CD14-positive monocyte (primary cell): ENCODE data around the gene BCL10. TPM values are rescaled to one million over a fixed set of nuclear protein-coding genes. Genes with fewer than 3 reads are reported as not detected.

Experiments
- DNase-seq, 3 donors: peaks; one replicate each; pipeline ENCODE4 v3.0.0-alpha.2; 2011 to 2022
- H2AFZ ChIP-seq: 2 replicates; pipeline ENCODE4 v1.6.0; 2012; ENCODE audit warnings: mild to moderate bottlenecking, low read depth, low read length, inconsistent platforms; ENCODE audit not compliant: insufficient read depth, poor library complexity, severe bottlenecking
- H3K27ac ChIP-seq, 2 donors: 1 replicate in 1 of 2; 2 replicates in 1 of 2; pipeline ENCODE4 v1.5.1; 2012 to 2013; ENCODE audit warnings: low read length in 2 of 2, control low read depth in 1 of 2, inconsistent platforms in 1 of 2, low read depth in 1 of 2, mild to moderate bottlenecking in 1 of 2
- H3K27me3 ChIP-seq, 2 donors: one replicate each; pipeline versions ENCODE4 v1.6.0 to v1.6.1; 2011 to 2013; ENCODE audit warnings: low read length in 2 of 2; ENCODE audit not compliant: control insufficient read depth in 2 of 2, insufficient read depth in 2 of 2
- H3K36me3 ChIP-seq, 2 donors: replicated peaks in 1 of 2; 1 replicate in 1 of 2; 2 replicates in 1 of 2; pipeline versions ENCODE4 v1.5.1 to v1.6.1; 2012 to 2013; ENCODE audit warnings: low read length in 2 of 2, control low read depth in 1 of 2, inconsistent platforms in 1 of 2, mild to moderate bottlenecking in 1 of 2; ENCODE audit not compliant: insufficient read depth in 2 of 2, control insufficient read depth in 1 of 2
- H3K4me1 ChIP-seq, 2 donors: 1 replicate in 1 of 2; 2 replicates in 1 of 2; pipeline versions ENCODE4 v1.5.1 to v1.6.1; 2012 to 2013; ENCODE audit warnings: low read length in 2 of 2, control low read depth in 1 of 2, inconsistent platforms in 1 of 2, mild to moderate bottlenecking in 1 of 2, moderate library complexity in 1 of 2; ENCODE audit not compliant: insufficient read depth in 2 of 2, control insufficient read depth in 1 of 2
- H3K4me2 ChIP-seq: replicated peaks from 2 replicates; pipeline ENCODE3; 2012; ENCODE audit warnings: low read length, moderate library complexity, mild to moderate bottlenecking; ENCODE audit not compliant: poor library complexity, severe bottlenecking; ENCODE audit errors: extremely low read depth
- H3K4me3 ChIP-seq, 3 experiments: fragments of 200-600 bp in 1 of 3; sonication (generic) in 1 of 3; replicated peaks in 1 of 3; 1 replicate in 2 of 3; 2 replicates in 1 of 3; pipeline ENCODE4 v1.5.1; 2011 to 2013; ENCODE audit warnings: low read length in 3 of 3, mild to moderate bottlenecking in 3 of 3, control low read depth in 2 of 3, low read depth in 2 of 3, inconsistent platforms in 1 of 3, moderate library complexity in 1 of 3
- H3K79me2 ChIP-seq: 2 replicates; pipeline ENCODE4 v1.6.0; 2012; ENCODE audit warnings: mild to moderate bottlenecking, control low read depth, inconsistent platforms, low read length, moderate library complexity; ENCODE audit not compliant: insufficient read depth
- H3K9ac ChIP-seq: 2 replicates; pipeline ENCODE4 v1.6.0; 2017; ENCODE audit warnings: low read length, mild to moderate bottlenecking; ENCODE audit not compliant: insufficient read depth, poor library complexity, severe bottlenecking
- H3K9me3 ChIP-seq, 2 donors: replicated peaks in 1 of 2; 1 replicate in 1 of 2; 2 replicates in 1 of 2; pipeline versions ENCODE4 v1.5.1 to v1.6.1; 2012 to 2013; ENCODE audit warnings: low read length in 2 of 2, control low read depth in 1 of 2; ENCODE audit not compliant: control insufficient read depth in 1 of 2, insufficient read depth in 1 of 2
- H4K20me1 ChIP-seq: 2 replicates; pipeline ENCODE4 v1.6.0; 2012; ENCODE audit warnings: mild to moderate bottlenecking, low read length, control low read depth, moderate library complexity; ENCODE audit not compliant: insufficient read depth
- H3K27ac Mint-ChIP-seq, 7 donors: one replicate each; pipeline ENCODE4 v1.8.0; 2020; ENCODE audit warnings: mild to moderate bottlenecking in 7 of 7, mixed read lengths in 7 of 7, moderate library complexity in 6 of 7, inconsistent platforms in 2 of 7
- H3K27me3 Mint-ChIP-seq, 3 donors: one replicate each; pipeline ENCODE4 v1.8.0; 2021 to 2022; ENCODE audit warnings: low read depth in 3 of 3, mild to moderate bottlenecking in 3 of 3, mixed read lengths in 3 of 3, moderate library complexity in 3 of 3, inconsistent platforms in 1 of 3
- H3K36me3 Mint-ChIP-seq, 2 donors: one replicate each; pipeline ENCODE4 v1.8.0; 2020; ENCODE audit warnings: mixed read lengths in 2 of 2, inconsistent platforms in 1 of 2, mild to moderate bottlenecking in 1 of 2
- H3K4me1 Mint-ChIP-seq: one replicate; pipeline ENCODE4 v1.8.0; 2020; ENCODE audit warnings: mild to moderate bottlenecking, mixed read lengths
- H3K4me3 Mint-ChIP-seq, 2 donors: one replicate each; pipeline ENCODE4 v1.8.0; 2020; ENCODE audit warnings: mild to moderate bottlenecking in 2 of 2, mixed read lengths in 2 of 2, moderate library complexity in 1 of 2
- H3K9me3 Mint-ChIP-seq, 7 donors: one replicate each; pipeline ENCODE4 v1.8.0; 2020 to 2022; ENCODE audit warnings: mixed read lengths in 7 of 7, mild to moderate bottlenecking in 6 of 7, moderate library complexity in 6 of 7, inconsistent platforms in 2 of 7
- WGBS: methylation state at CpG from one replicate; pipeline ENCODE4 v1.1.5; 2013; ENCODE audit warnings: missing lambda C conversion rate; ENCODE audit not compliant: insufficient coverage; 5-methylcytosine and 5-hydroxymethylcytosine counted together
- intact Hi-C, 2 donors: fragments of 100-400 bp; cut with micrococcal nuclease; formaldehyde crosslinking; loops; one replicate each; pipeline versions ENCODE4 v1.15.0 to v1.15.1; 2023
- polyA plus RNA-seq, 3 donors: library from polyadenylated mRNA; depleted of rRNA in 1 of 3; unstranded in 2 of 3; stranded (reverse) in 1 of 3; fragments of 300-500 nt in 2 of 3; fragments of >200 nt in 1 of 3; fragmentation: Illumina TruSeq in 2 of 3; gene quantifications; 1 replicate in 2 of 3; 2 replicates in 1 of 3; pipeline ENCODE4 v1.2.3, GENCODE V29; 2012 to 2021
- TF ChIP-seq, protein P1 (sequence below): fragments of 200-600 bp; IDR thresholded peaks from one replicate; pipeline ENCODE4 v1.8.0; 2022; ENCODE audit warnings: antibody characterized with exemption, mild to moderate bottlenecking

The BCL10 gene
- polyA plus RNA-seq, 3 donors, result 22.7 to 27.9 (median 26.9) TPM

DNA sequence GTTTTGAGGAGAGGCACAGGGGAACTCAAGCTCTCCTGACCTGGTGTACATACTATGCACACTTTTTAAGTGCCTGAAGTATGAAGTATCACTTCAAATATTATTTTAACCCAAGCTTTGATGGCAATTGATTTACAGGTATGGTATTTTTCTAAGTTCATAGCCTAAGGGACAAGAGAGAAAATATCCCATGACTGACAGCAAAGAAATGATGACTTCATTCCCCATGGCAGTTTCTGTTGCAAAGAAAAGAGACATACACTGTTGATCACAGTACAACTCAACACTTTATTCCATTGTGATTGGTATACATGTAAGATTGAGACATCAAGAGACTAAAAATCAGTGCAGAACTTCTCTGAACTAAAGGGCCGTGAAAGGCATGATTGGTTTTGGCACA, 41.8 kb upstream of the BCL10 start:
- no peaks in the 10 kb centered on the region for H3K9me3 Mint-ChIP-seq
- Histone ChIP-seq H3K27ac (no peak overlapping the region), H3K27me3 (peaks cover 4 to 8% of the 10 kb centered on the region in 2 donors), H3K4me3 (no peak overlapping the region), H3K36me3 (no peaks in the 10 kb centered on the region), H3K4me2 (no peak overlapping the region), H2AFZ (no peak overlapping the region), H3K79me2 (no peaks in the 10 kb centered on the region), H3K9ac (no peak overlapping the region), H4K20me1 (no peaks in the 10 kb centered on the region), H3K4me1 (no peaks in the 10 kb centered on the region), H3K9me3 (no peaks in the 10 kb centered on the region)
- DNase-seq, result no peak
- no peak overlapping the region for H3K27ac Mint-ChIP-seq
- H3K27me3 Mint-ChIP-seq, result peaks cover 2 to 28% (median 8%) of the 10 kb centered on the region in 3 donors
- H3K4me3 Mint-ChIP-seq, result no peak overlapping the region
- TF ChIP-seq, protein P1, sequence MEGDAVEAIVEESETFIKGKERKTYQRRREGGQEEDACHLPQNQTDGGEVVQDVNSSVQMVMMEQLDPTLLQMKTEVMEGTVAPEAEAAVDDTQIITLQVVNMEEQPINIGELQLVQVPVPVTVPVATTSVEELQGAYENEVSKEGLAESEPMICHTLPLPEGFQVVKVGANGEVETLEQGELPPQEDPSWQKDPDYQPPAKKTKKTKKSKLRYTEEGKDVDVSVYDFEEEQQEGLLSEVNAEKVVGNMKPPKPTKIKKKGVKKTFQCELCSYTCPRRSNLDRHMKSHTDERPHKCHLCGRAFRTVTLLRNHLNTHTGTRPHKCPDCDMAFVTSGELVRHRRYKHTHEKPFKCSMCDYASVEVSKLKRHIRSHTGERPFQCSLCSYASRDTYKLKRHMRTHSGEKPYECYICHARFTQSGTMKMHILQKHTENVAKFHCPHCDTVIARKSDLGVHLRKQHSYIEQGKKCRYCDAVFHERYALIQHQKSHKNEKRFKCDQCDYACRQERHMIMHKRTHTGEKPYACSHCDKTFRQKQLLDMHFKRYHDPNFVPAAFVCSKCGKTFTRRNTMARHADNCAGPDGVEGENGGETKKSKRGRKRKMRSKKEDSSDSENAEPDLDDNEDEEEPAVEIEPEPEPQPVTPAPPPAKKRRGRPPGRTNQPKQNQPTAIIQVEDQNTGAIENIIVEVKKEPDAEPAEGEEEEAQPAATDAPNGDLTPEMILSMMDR, result no peak
- H3K4me1 Mint-ChIP-seq, result no peaks in the 10 kb centered on the region
- WGBS, result no CpG with 5 or more reads among the region's 1 CpG
- intact Hi-C loops, result no loop called here
- H3K36me3 Mint-ChIP-seq, result no peaks in the 10 kb centered on the region

GRCh38 chr1:85317560-85317959, 41.1 kb upstream of the BCL10 start:
- no peak overlapping the region for H3K27ac Mint-ChIP-seq
- Histone ChIP-seq H3K9ac (no peak overlapping the region), H3K27me3 (peaks cover 4 to 8% of the 10 kb centered on the region in 2 donors), H3K79me2 (no peaks in the 10 kb centered on the region), H3K4me3 (no peak overlapping the region), H3K9me3 (no peaks in the 10 kb centered on the region), H3K4me1 (no peaks in the 10 kb centered on the region), H3K4me2 (no peak overlapping the region), H2AFZ (no peak overlapping the region), H3K27ac (no peak overlapping the region), H4K20me1 (no peaks in the 10 kb centered on the region), H3K36me3 (no peaks in the 10 kb centered on the region)
- DNase-seq, result no peak
- H3K4me3 Mint-ChIP-seq, result no peak overlapping the region
- intact Hi-C loops, result no loop called here
- WGBS, result no CpG with 5 or more reads among the region's 5 CpGs
- no peaks in the 10 kb centered on the region for H3K36me3 Mint-ChIP-seq
- TF ChIP-seq, protein P1, result no peak
- H3K27me3 Mint-ChIP-seq, result peaks cover 2 to 28% (median 8%) of the 10 kb centered on the region in 3 donors
- H3K9me3 Mint-ChIP-seq, result no peaks in the 10 kb centered on the region
- H3K4me1 Mint-ChIP-seq, result no peaks in the 10 kb centered on the region
